Mesenchymal stem cell (in vitro differentiated cells and primary cell): Measurements from ENCODE around the gene PDS5A.

Experiments
- DNase-seq: peaks from one replicate; pipeline ENCODE4 v3.0.0-alpha.2; 2013
- H2AFZ ChIP-seq: one replicate; pipeline ENCODE4 v1.6.1; 2013; ENCODE audit warnings: low read depth, mild to moderate bottlenecking, control low read depth, inconsistent platforms, low read length, moderate library complexity
- H2AK5ac ChIP-seq: 2 replicates; pipeline ENCODE4 v1.6.1; 2013; ENCODE audit warnings: low read length, moderate library complexity, mild to moderate bottlenecking, inconsistent platforms; ENCODE audit not compliant: severe bottlenecking
- H2BK120ac ChIP-seq: one replicate; pipeline ENCODE4 v1.6.1; 2013; ENCODE audit warnings: low read depth, mild to moderate bottlenecking, inconsistent platforms, low read length, moderate library complexity
- H2BK12ac ChIP-seq, 2 experiments: one replicate each; pipeline ENCODE4 v1.6.1; 2013; ENCODE audit warnings: inconsistent platforms in 2 of 2, low read length in 2 of 2, mild to moderate bottlenecking in 2 of 2, moderate library complexity in 2 of 2, control low read depth in 1 of 2
- H2BK15ac ChIP-seq: one replicate; pipeline ENCODE4 v1.6.1; 2013; ENCODE audit warnings: mild to moderate bottlenecking, low read depth, inconsistent platforms; ENCODE audit not compliant: poor library complexity, severe bottlenecking
- H2BK5ac ChIP-seq: 2 replicates; pipeline ENCODE4 v1.6.1; 2013; ENCODE audit warnings: low read depth, mild to moderate bottlenecking, low read length, control low read depth, inconsistent platforms; ENCODE audit not compliant: poor library complexity, severe bottlenecking
- H3K14ac ChIP-seq, 2 experiments: one replicate each; pipeline ENCODE4 v1.6.1; 2013; ENCODE audit warnings: inconsistent platforms in 2 of 2, low read length in 2 of 2, control low read depth in 1 of 2, mild to moderate bottlenecking in 1 of 2, moderate library complexity in 1 of 2
- H3K18ac ChIP-seq, 2 experiments: one replicate each; pipeline ENCODE4 v1.6.1; 2013; ENCODE audit warnings: inconsistent platforms in 2 of 2, low read length in 2 of 2, control low read depth in 1 of 2, low read depth in 1 of 2, mild to moderate bottlenecking in 1 of 2
- H3K23ac ChIP-seq, 2 experiments: one replicate each; pipeline ENCODE4 v1.6.1; 2013; ENCODE audit warnings: inconsistent platforms in 2 of 2, low read length in 2 of 2, mild to moderate bottlenecking in 2 of 2, moderate library complexity in 2 of 2, control low read depth in 1 of 2
- H3K27ac ChIP-seq: 2 replicates; pipeline ENCODE4 v1.5.1; 2013; ENCODE audit warnings: mild to moderate bottlenecking, moderate library complexity, low read length, control low read depth, inconsistent platforms; ENCODE audit not compliant: poor library complexity, severe bottlenecking
- H3K27me3 ChIP-seq, 2 experiments: 2 replicates each; pipeline versions ENCODE4 v1.6.1 to v1.7.0; 2013; ENCODE audit warnings: low read length in 2 of 2, mild to moderate bottlenecking in 2 of 2, moderate library complexity in 2 of 2, control low read depth in 1 of 2, inconsistent platforms in 1 of 2; ENCODE audit not compliant: control insufficient read depth in 1 of 2, insufficient read depth in 1 of 2
- H3K36me3 ChIP-seq, 2 experiments: 2 replicates each; pipeline versions ENCODE4 v1.6.1 to v1.7.0; 2013; ENCODE audit warnings: low read length in 2 of 2, control low read depth in 1 of 2, inconsistent platforms in 1 of 2, low read depth in 1 of 2, mild to moderate bottlenecking in 1 of 2; ENCODE audit not compliant: insufficient read depth in 2 of 2, control insufficient read depth in 1 of 2
- H3K4ac ChIP-seq, 2 experiments: one replicate each; pipeline ENCODE4 v1.6.1; 2013; ENCODE audit warnings: inconsistent platforms in 2 of 2, low read length in 2 of 2, mild to moderate bottlenecking in 2 of 2, moderate library complexity in 2 of 2, control low read depth in 1 of 2, low read depth in 1 of 2
- H3K4me1 ChIP-seq: 2 replicates; pipeline ENCODE4 v1.6.1; 2013; ENCODE audit warnings: low read depth, low read length, control low read depth; ENCODE audit not compliant: control insufficient read depth, insufficient read depth
- H3K4me2 ChIP-seq: 2 replicates; pipeline ENCODE4 v1.6.1; 2013; ENCODE audit warnings: low read length, mild to moderate bottlenecking, inconsistent platforms; ENCODE audit not compliant: poor library complexity, severe bottlenecking
- H3K4me3 ChIP-seq, 2 experiments: 2 replicates each; pipeline versions ENCODE4 v1.5.1 to v1.7.0; 2013; ENCODE audit warnings: low read length in 2 of 2, mild to moderate bottlenecking in 2 of 2, control low read depth in 1 of 2, low read depth in 1 of 2; ENCODE audit not compliant: insufficient read depth in 1 of 2
- H3K79me1 ChIP-seq: replicated peaks from 2 replicates; pipeline ENCODE4 v1.6.1; 2013; ENCODE audit warnings: mild to moderate bottlenecking, control low read depth, low read length, inconsistent platforms; ENCODE audit not compliant: poor library complexity, severe bottlenecking
- H3K9ac ChIP-seq: 2 replicates; pipeline ENCODE4 v1.7.0; 2013; ENCODE audit warnings: mild to moderate bottlenecking, low read length, moderate library complexity
- H3K9me3 ChIP-seq: 2 replicates; pipeline ENCODE4 v1.7.0; 2013; ENCODE audit warnings: mild to moderate bottlenecking, low read length; ENCODE audit not compliant: control insufficient read depth
- H4K8ac ChIP-seq: one replicate; pipeline ENCODE4 v1.6.1; 2013; ENCODE audit warnings: inconsistent platforms, mild to moderate bottlenecking, low read length, moderate library complexity
- H4K91ac ChIP-seq: one replicate; pipeline ENCODE4 v1.6.1; 2013; ENCODE audit warnings: mild to moderate bottlenecking, low read length, inconsistent platforms
- WGBS: methylation state at CpG from one replicate; pipeline ENCODE4 v1.1.7; 2013; ENCODE audit warnings: mixed read lengths; 5-methylcytosine and 5-hydroxymethylcytosine counted together

Gene PDS5A

GRCh38 chr4:39834269-39834668, 143.4 kb downstream of the PDS5A start:
- Histone ChIP-seq H4K91ac (no peak overlapping the region), H2AFZ (no peak overlapping the region), H3K27me3 (no peaks in the 10 kb centered on the region), H2BK15ac (no peak overlapping the region), H3K14ac (no peak overlapping the region), H3K18ac (no peak overlapping the region), H3K36me3 (peaks cover 38 to 76% of the 10 kb centered on the region in 2 experiments), H4K8ac (no peak overlapping the region), H3K4ac (no peak overlapping the region), H3K9ac (no peak overlapping the region), H3K9me3 (no peaks in the 10 kb centered on the region), H3K27ac (no peak overlapping the region), H3K79me1 (peaks cover 13% of the 10 kb centered on the region), H2BK5ac (no peak overlapping the region), H2AK5ac (no peak overlapping the region), H2BK120ac (no peak overlapping the region), H3K4me3 (no peak overlapping the region), H3K4me2 (no peak overlapping the region), H3K23ac (no peak overlapping the region), H3K4me1 (no peaks in the 10 kb centered on the region), H2BK12ac (no peak overlapping the region)
- WGBS = 94% methylated on average over 1 of the region's 1 CpG
- peak; percentile 31 for DNase-seq

- Histone ChIP-seq H2BK12ac (no peak overlapping the region), H3K36me3 (peaks cover 11 to 60% of the 10 kb centered on the region in 2 experiments), H3K9me3 (no peaks in the 10 kb centered on the region), H3K18ac (no peak overlapping the region), H3K4me1 (peaks cover 2% of the 10 kb centered on the region), H2AK5ac (peak overlapping the region; percentile 76), H2BK120ac (no peak overlapping the region), H3K4me2 (peak overlapping the region; percentile 9), H3K14ac (no peak overlapping the region), H3K23ac (no peak overlapping the region), H4K8ac (no peak overlapping the region), H2BK5ac (peak overlapping the region; percentile 31), H3K27me3 (no peaks in the 10 kb centered on the region), H3K79me1 (peaks cover 12% of the 10 kb centered on the region), H3K4me3 (no peak overlapping the region), H3K4ac (no peak overlapping the region), H4K91ac (no peak overlapping the region), H3K9ac (peak overlapping the region; percentile 34), H2BK15ac (no peak overlapping the region), H2AFZ (no peak overlapping the region), H3K27ac (peak overlapping the region; percentile 96)
- peak; percentile 70 for DNase-seq
- 68% methylated on average over 4 of the region's 7 CpGs for WGBS
These were observed 151.9 kb downstream of the PDS5A start for GRCh38 chr4:39825741-39826231.

GRCh38 chr4:39825090-39825489, 152.6 kb downstream of the PDS5A start:
- Histone ChIP-seq H3K36me3 (peaks cover 11 to 54% of the 10 kb centered on the region in 2 experiments), H2BK12ac (no peak overlapping the region), H2BK15ac (no peak overlapping the region), H2AFZ (no peak overlapping the region), H3K9me3 (no peaks in the 10 kb centered on the region), H3K4me1 (peaks cover 2% of the 10 kb centered on the region), H3K4me3 (no peak overlapping the region), H2BK5ac (no peak overlapping the region), H3K27ac (peak overlapping the region; percentile 96), H4K8ac (no peak overlapping the region), H3K18ac (no peak overlapping the region), H3K4ac (no peak overlapping the region), H3K14ac (no peak overlapping the region), H2BK120ac (no peak overlapping the region), H2AK5ac (no peak overlapping the region), H3K79me1 (peaks cover 12% of the 10 kb centered on the region), H4K91ac (no peak overlapping the region), H3K4me2 (no peak overlapping the region), H3K23ac (no peak overlapping the region), H3K9ac (peak overlapping the region; percentile 34), H3K27me3 (no peaks in the 10 kb centered on the region)
- no peak for DNase-seq
- 98% methylated on average over 3 of the region's 3 CpGs for WGBS

GRCh38 chr4:39823191-39823590, 154.5 kb downstream of the PDS5A start:
- Histone ChIP-seq H3K18ac (no peak overlapping the region), H2AK5ac (no peak overlapping the region), H3K9me3 (no peaks in the 10 kb centered on the region), H3K27me3 (no peaks in the 10 kb centered on the region), H4K8ac (no peak overlapping the region), H3K23ac (no peak overlapping the region), H3K4me2 (no peak overlapping the region), H3K14ac (no peak overlapping the region), H2BK5ac (no peak overlapping the region), H3K79me1 (peaks cover 14% of the 10 kb centered on the region), H2AFZ (no peak overlapping the region), H3K36me3 (peaks cover 17 to 37% of the 10 kb centered on the region in 2 experiments), H2BK120ac (no peak overlapping the region), H3K4ac (no peak overlapping the region), H3K9ac (no peak overlapping the region), H3K4me1 (peaks cover 2% of the 10 kb centered on the region), H3K4me3 (no peak overlapping the region), H4K91ac (no peak overlapping the region), H2BK12ac (no peak overlapping the region), H3K27ac (no peak overlapping the region), H2BK15ac (no peak overlapping the region)
- 94% methylated on average over 1 of the region's 2 CpGs for WGBS
- DNase-seq = peak; percentile 44
